Upper lobe of left lung (tissue), 6 donors: ENCODE data around the gene GRID1. TPM values are rescaled to one million over a fixed set of nuclear protein-coding genes. Genes with fewer than 3 reads are reported as not detected.

Experiments used
- ATAC-seq, 2 donors: fragments of 200-7000 bp; cut with Tn5 transposase; one replicate each; pipeline ENCODE4 v1.9.1; 2022; ENCODE audit warnings: mild to moderate bottlenecking in 2 of 2, moderate library complexity in 2 of 2; ENCODE audit not compliant: low FRiP score in 2 of 2
- DNase-seq, 2 donors: peaks; one replicate each; pipeline ENCODE4 v3.0.0-alpha.2; 2019 to 2020
- H3K27ac ChIP-seq, 4 donors: fragments of 200-600 bp; sonication (generic); one replicate each; pipeline ENCODE4 v1.5.1; 2016 to 2019
- H3K27me3 ChIP-seq, 4 donors: fragments of 200-600 bp; sonication (generic); one replicate each; pipeline ENCODE4 v1.5.1; 2017 to 2019
- H3K36me3 ChIP-seq, 4 donors: fragments of 200-600 bp; sonication (generic); one replicate each; pipeline ENCODE4 v1.5.1; 2016 to 2019
- H3K4me1 ChIP-seq, 4 donors: fragments of 200-600 bp; sonication (generic); one replicate each; pipeline ENCODE4 v1.5.1; 2018 to 2019
- H3K4me3 ChIP-seq, 4 donors: fragments of 200-600 bp; sonication (generic); one replicate each; pipeline ENCODE4 v1.5.1; 2017 to 2019; ENCODE audit warnings: mild to moderate bottlenecking in 2 of 4, moderate library complexity in 1 of 4
- H3K9me3 ChIP-seq, 4 donors: fragments of 200-600 bp; sonication (generic); one replicate each; pipeline ENCODE4 v1.5.1; 2018 to 2019
- CTCF ChIP-seq, 6 experiments: fragments of 450-650 bp in 4 of 6; fragments of 200-600 bp in 2 of 6; sonication (generic) in 2 of 6; IDR thresholded peaks; one replicate each; pipeline ENCODE4 v1.5.1; 2016 to 2019; ENCODE audit warnings: antibody characterized with exemption in 6 of 6
- EP300 ChIP-seq, 4 donors: sonication (generic); formaldehyde crosslinking; IDR thresholded peaks; one replicate each; pipeline ENCODE4 v1.5.1; 2017; ENCODE audit warnings: antibody characterized with exemption in 4 of 4, control low read depth in 2 of 4
- POLR2A ChIP-seq, 4 donors: fragments of 450-650 bp; IDR thresholded peaks; one replicate each; pipeline ENCODE4 v1.5.1; 2016 to 2017; ENCODE audit warnings: antibody characterized with exemption in 4 of 4, mild to moderate bottlenecking in 2 of 4
- POLR2AphosphoS5 ChIP-seq, 2 donors: sonication (generic); formaldehyde crosslinking; IDR thresholded peaks; one replicate each; pipeline ENCODE4 v1.5.1; 2017; ENCODE audit warnings: antibody characterized with exemption in 2 of 2
- WGBS, 2 donors: methylation state at CpG; one replicate each; pipeline ENCODE4 v1.1.5; 2017 to 2018; 5-methylcytosine and 5-hydroxymethylcytosine counted together
- total RNA-seq, 6 donors: library from RNA; depleted of rRNA in 4 of 6; stranded (reverse); fragments of >200 nt in 4 of 6; gene quantifications; one replicate each; pipeline versions ENCODE4 v1.1.0 to v1.2.1, GENCODE V29; 2016 to 2021
- donor health status: DM: no; HTN: no; CAD: no; lungs with moderate emphysema.
- donor health status: DM: no; HTN: yes; CAD: no; lungs with severe emphysema.

GRID1 gene
- total RNA-seq, 6 donors from 2014 or later, result 1.5 to 5.2 (median 3.2) TPM

DNA sequence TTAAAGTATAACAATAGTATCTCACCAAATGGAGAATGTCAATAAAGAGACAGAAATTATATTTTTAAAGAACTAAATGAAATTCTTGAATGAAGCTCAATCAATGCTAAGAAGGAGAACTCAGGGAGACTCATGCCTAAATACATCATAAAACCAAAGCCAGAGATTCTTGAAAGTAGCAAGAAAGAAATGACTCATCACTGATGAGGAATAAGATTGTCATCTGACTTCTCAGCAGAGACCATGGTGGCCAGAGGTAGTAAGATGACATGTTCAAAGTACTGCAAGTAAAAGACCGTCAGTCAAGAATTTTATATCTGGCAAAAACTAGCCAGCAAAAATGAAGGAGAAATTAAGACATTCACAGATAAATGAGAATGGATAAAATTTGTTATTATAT, 399.0 kb downstream of the GRID1 start:
- TF ChIP-seq POLR2A (IDR thresholded peaks at IDR 0.05) (no peak), POLR2AphosphoS5 (IDR thresholded peaks at IDR 0.05) (no peak), EP300 (IDR thresholded peaks at IDR 0.05) (no peak), CTCF (IDR thresholded peaks at IDR 0.05) (no peak)
- no peaks in the 10 kb centered on the region for H3K36me3 ChIP-seq
- no peaks in the 10 kb centered on the region for H3K4me1 ChIP-seq

DNA sequence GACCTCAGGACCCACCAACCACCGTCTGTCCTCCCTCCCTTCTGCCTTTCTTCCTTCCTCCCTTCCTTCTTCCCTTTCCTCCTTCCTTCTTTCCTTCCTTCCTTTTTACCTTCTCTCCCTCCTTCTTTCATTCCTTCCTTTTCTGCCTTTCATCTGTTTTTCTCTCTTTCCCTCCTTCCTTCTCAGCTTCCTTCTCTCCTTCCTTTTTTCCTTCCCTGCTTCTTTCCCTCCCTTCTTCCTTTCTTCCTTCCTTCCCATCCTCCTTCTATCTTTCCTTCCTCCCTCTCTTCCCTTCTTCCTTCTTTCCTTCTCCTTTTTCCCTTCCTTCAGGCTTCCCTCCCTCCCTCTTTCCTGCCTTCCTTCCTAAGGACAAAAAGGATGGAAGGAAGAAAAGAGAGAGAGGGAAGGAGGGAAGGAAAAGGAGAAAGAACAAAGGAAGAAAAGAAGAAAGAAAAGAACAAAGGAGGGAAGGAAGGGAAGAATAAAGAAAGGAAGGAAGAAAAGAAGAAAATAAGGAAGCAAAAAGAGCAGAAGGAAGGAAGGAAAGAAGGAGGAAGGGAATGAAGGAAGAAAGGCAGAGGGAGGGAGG, 405.0 kb downstream of the GRID1 start:
- Histone ChIP-seq H3K27me3 (no peaks in the 10 kb centered on the region), H3K9me3 (peaks cover 0 to 10% (median 1%) of the 10 kb centered on the region in 4 donors), H3K4me1 (no peaks in the 10 kb centered on the region), H3K27ac (no peak overlapping the region), H3K4me3 (no peak overlapping the region), H3K36me3 (no peaks in the 10 kb centered on the region)
- ATAC-seq (no peak), DNase-seq (no peak)
- no peak for TF ChIP-seq EP300 (IDR thresholded peaks at IDR 0.05)
- no peak for TF ChIP-seq POLR2A (IDR thresholded peaks at IDR 0.05)
- TF ChIP-seq CTCF (IDR thresholded peaks at IDR 0.05), result no peak
- TF ChIP-seq POLR2AphosphoS5 (IDR thresholded peaks at IDR 0.05), result no peak
- 43% methylated on average over 1 of the region's 1 CpG for WGBS, 2 donors

More for the DNA sequence above, 399.0 kb downstream of the GRID1 start:
- DNase-seq (no peak), ATAC-seq (no peak)
- Histone ChIP-seq H3K27me3 (no peaks in the 10 kb centered on the region), H3K27ac (no peak overlapping the region), H3K4me3 (no peak overlapping the region), H3K9me3 (peaks cover 0 to 10% (median 3%) of the 10 kb centered on the region in 4 donors)
- 91 to 93% methylated on average over 1 of the region's 1 CpG for WGBS, 2 donors

GRCh38 chr10:85961073-85961472, 405.5 kb downstream of the GRID1 start:
- Histone ChIP-seq H3K36me3 (no peaks in the 10 kb centered on the region), H3K4me3 (no peak overlapping the region), H3K9me3 (peaks cover 0 to 10% (median 1%) of the 10 kb centered on the region in 4 donors), H3K27me3 (no peaks in the 10 kb centered on the region), H3K4me1 (no peaks in the 10 kb centered on the region), H3K27ac (no peak overlapping the region)
- no peak for ATAC-seq
- DNase-seq, result no peak
- WGBS, 2 donors, result 75 to 80% methylated on average over 3 to 6 of the region's 6 CpGs
- no peak for TF ChIP-seq POLR2AphosphoS5 (IDR thresholded peaks at IDR 0.05)
- no peak for TF ChIP-seq EP300 (IDR thresholded peaks at IDR 0.05)
- no peak for TF ChIP-seq POLR2A (IDR thresholded peaks at IDR 0.05)
- no peak for TF ChIP-seq CTCF (IDR thresholded peaks at IDR 0.05)

GRCh38 chr10:85959239-85959638, 407.4 kb downstream of the GRID1 start:
- Histone ChIP-seq H3K27me3 (no peaks in the 10 kb centered on the region), H3K9me3 (peaks cover 0 to 7% (median 1%) of the 10 kb centered on the region in 4 donors), H3K4me3 (no peak overlapping the region), H3K4me1 (no peaks in the 10 kb centered on the region), H3K36me3 (no peaks in the 10 kb centered on the region), H3K27ac (no peak overlapping the region)
- DNase-seq, result no peak
- no peak for ATAC-seq
- TF ChIP-seq CTCF (IDR thresholded peaks at IDR 0.05) (no peak), EP300 (IDR thresholded peaks at IDR 0.05) (no peak), POLR2A (IDR thresholded peaks at IDR 0.05) (no peak), POLR2AphosphoS5 (IDR thresholded peaks at IDR 0.05) (no peak)
- WGBS, 2 donors, result 51 to 75% methylated on average over 3 of the region's 3 CpGs

DNA sequence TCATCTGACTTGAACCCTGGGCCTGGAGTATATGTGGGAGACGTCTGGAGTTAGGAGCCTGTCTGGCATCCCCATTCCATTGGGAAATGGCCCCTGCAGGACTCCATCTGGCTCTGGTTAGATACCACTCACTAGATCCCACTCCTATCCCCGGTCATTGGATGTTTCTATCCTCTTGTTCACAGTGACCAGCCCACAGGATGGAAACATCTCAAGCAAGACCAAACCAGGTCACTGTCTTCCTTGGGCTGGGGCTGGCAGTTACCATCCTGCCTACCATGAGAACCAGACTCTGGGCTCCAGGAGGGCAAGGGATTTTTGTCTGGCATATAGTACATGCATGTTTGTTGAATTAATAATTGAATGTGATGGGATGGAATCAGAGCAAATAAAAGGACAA, 415.7 kb downstream of the GRID1 start:
- ATAC-seq, result no peak
- no peaks in the 10 kb centered on the region for H3K36me3 ChIP-seq
- no peaks in the 10 kb centered on the region for H3K9me3 ChIP-seq
- no peak overlapping the region for H3K4me3 ChIP-seq
- H3K4me1 ChIP-seq, result no peaks in the 10 kb centered on the region
- no peaks in the 10 kb centered on the region for H3K27me3 ChIP-seq
- no peak for DNase-seq
- TF ChIP-seq POLR2AphosphoS5 (IDR thresholded peaks at IDR 0.05), result no peak
- no peak for TF ChIP-seq CTCF (IDR thresholded peaks at IDR 0.05)
- H3K27ac ChIP-seq, result no peak overlapping the region
- WGBS, 2 donors, result 84 to 92% methylated on average over 2 of the region's 2 CpGs
